Umbilical cord (tissue), 2 donors: Measurements from ENCODE around the gene IGFBP2. TPM values are rescaled to one million over a fixed set of nuclear protein-coding genes. Genes with fewer than 3 reads are reported as not detected.

Experiments
- DNase-seq: peaks from one replicate; pipeline ENCODE4 v3.0.0-alpha.2; 2015; ENCODE audit warnings: low spot score
- total RNA-seq: library from RNA; depleted of rRNA; stranded (reverse); fragments of >200 nt; gene quantifications from one replicate; pipeline ENCODE4 v1.2.3, GENCODE V29; 2014; ENCODE audit warnings: low replicate concordance; ENCODE audit not compliant: insufficient read depth

The IGFBP2 gene
- total RNA-seq, 1 donor from 2014 or later: 150 TPM

DNA sequence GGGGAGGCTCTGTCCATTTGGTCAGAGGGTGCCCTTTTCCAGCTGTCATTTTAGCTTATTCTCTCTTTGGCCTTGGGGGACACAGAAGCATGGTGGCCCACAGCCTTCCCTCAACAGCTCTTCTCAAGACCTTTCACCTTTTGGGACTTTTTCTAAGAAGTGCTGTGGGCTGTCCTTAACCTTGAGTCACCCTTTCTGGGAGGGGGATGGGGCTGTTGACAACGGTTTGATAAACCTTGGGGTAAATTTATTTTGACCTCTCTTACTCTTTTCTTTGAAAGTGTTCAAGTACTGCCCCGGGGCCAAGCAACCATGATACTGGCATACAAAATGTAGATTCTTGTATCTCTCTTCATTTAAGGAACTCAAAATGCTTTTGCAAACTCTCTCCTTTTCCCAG lies 48.5 kb downstream of the IGFBP2 start:
- no peak for DNase-seq

DNA sequence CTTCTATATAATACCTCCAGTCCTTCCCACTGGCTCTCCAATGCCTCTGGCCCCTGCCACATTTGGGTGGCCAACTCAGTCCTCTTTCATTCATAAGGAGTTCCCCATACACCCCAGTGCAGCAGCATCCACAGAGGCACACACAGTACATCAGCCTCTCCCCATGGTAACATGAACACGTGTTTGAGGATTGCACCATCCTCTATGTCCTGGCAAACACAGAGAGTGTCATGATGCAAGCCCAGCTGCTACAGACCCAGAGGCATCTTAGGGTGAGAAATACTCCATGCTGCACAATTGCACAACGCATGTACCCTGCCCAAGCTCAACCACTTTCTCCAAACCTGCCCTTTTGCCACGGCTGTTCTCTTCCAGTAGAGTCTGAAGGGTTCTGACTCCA lies 50.6 kb downstream of the IGFBP2 start:
- peak; percentile 92 for DNase-seq

- no peak for DNase-seq
Measured at GRCh38 chr2:216685327-216685875, 52.2 kb downstream of the IGFBP2 start.

DNA sequence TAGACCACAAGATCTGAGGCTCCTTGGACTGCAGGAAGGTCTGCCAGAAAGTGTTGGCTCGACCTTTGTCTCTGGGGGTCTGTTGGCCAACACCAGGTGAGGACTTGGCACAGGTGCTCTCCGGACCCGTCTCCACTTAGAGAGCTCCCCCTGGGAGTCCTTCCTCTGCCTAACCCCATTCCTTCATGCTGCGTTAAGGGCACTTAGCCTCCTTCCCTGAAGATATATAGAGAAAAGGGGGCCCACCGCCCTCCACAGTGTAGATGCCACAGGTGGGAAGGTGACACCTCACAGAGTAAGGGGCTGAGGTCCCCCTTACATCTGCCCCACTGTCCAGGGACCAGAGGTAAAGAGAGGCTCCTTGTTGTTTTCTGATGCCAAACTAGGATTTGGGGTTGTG lies 53.9 kb downstream of the IGFBP2 start:
- no peak for DNase-seq

DNA sequence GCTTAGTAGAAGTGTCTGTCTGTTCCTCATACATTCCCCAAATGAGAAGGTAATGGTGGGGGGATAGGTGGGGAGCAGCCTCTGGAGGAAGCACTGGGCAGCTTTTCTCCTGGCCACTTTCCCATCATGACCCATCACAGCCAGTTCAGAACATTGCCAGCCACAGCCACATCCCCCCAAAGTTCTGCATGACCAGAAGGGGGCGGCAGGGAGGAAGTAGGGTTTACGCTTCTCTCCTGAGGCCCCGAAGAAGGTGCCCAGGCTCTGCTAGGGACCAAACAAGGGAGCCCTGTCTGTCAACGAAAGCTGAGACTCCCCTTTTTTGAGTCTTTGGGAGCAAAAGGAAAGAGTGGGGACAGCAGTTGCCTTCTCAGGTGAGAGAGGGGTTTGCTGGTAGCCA lies 54.4 kb downstream of the IGFBP2 start:
- DNase-seq: no peak

GRCh38 chr2:216688731-216689340 lies 55.6 kb downstream of the IGFBP2 start:
- peak; percentile 89 for DNase-seq

DNA sequence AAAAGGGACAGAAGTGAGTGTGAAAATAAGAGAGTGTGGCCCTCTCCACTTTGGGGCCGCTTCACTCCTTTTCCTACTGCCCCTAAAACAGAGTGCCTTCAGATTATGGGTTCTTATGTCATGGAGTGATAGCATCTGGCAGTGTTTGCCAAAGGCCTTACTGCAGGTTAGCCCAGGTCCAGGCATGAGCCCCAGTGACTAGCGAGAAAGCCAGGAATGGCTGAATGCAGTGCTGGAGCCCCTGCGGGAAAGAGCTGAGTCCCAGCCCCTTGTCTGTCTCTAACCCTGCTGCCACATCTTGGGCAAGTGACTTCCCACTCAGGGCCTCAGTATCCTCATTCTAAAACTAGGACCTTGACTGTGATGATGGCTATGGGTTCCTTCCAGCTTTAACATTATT lies 56.2 kb downstream of the IGFBP2 start:
- no peak for DNase-seq

DNA sequence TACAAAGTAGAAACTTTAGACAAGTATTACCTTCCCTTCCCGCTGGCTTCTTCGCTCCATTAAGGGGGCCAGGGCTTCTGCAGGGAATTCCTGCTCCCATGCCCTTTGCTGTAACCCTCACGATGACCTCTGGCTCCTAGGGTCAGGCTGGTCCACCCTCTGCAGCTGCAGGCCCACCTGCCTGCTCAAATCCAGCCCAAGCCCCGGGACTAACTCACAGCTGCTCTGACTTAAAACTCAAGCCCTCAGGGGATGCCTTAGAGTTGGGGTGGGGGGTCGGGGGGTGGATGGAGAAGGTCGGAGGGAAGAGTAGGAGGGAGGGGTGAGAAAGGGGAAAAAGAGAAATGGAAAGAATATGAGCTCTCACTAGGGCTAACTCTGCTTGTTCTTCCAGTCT lies 57.2 kb downstream of the IGFBP2 start:
- DNase-seq: no peak

- peak; percentile 96 for DNase-seq
Measured at GRCh38 chr2:216690853-216691741, 57.9 kb downstream of the IGFBP2 start.

- peak; percentile 96 for DNase-seq
Measured at GRCh38 chr2:216692636-216693413, 59.6 kb downstream of the IGFBP2 start.

GRCh38 chr2:216693414-216694080 lies 60.3 kb downstream of the IGFBP2 start:
- DNase-seq: no peak

DNA sequence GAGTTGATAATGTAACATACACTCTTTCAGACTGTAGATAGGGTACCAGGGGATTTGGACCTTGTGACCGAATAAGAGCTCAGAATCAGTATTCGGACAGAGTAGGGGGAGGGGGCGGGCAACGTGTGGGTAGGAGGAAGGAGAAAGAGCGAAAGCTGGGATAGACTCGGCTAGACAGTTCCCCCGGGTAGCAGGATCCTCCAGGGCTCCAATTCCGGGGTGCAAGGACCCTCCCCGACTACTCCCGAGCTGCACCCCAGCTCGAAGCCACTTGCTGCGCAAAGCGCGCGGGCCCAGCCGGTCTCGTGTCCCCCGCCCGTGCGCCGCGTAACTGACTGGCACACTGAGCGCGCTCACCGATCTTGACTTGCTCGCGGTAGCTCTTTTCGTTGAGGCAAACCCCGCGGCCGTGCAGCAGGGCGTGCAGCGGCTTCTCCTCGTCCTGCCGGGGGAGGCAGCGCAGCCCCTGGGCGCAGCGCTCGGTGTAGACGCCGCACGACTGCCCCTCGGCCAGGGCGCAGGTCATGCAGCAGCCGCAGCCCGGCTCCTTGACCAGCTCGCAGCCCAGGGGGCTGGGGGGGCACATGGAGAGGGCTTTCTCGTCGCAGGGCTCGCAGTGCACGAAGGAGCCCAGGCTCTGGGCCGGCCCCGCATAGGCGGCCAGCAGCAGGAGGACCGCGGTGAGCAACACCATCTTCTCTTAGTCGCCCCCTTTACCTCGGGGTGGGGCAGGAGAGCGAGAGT lies 61.0 kb downstream of the IGFBP2 start:
- peak; percentile 66 for DNase-seq

DNA sequence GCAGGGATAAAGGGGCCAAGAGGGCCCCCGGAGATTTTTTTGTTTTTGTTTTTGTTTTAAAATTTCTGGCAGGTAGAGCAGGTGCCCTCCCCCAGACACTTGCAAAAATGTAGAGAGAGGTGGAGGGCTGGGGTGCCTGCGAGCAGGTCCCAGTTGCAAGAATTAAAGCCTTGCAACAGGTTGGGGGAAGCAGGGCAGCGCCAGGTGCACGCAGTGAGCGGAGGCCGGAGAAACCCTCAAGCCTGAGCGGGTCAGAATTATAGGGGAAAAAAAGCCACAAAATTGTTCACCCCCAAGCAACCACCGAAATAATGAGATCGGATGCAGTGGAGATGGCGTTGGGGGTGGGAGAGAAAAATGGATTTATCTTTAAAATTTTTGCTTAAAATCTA lies 61.6 kb downstream of the IGFBP2 start:
- DNase-seq: no peak

- peak; percentile 94 for DNase-seq
Measured at GRCh38 chr2:216695401-216695821, 62.2 kb downstream of the IGFBP2 start, which contains the start of gene IGFBP5. Gene IGFBP5, minus strand, starts transcription at chr2:216695549. Its CDS starts 774 bp downstream, at chr2:216694775.

GRCh38 chr2:216696321-216696720 lies 63.1 kb downstream of the IGFBP2 start:
- no peak for DNase-seq

DNA sequence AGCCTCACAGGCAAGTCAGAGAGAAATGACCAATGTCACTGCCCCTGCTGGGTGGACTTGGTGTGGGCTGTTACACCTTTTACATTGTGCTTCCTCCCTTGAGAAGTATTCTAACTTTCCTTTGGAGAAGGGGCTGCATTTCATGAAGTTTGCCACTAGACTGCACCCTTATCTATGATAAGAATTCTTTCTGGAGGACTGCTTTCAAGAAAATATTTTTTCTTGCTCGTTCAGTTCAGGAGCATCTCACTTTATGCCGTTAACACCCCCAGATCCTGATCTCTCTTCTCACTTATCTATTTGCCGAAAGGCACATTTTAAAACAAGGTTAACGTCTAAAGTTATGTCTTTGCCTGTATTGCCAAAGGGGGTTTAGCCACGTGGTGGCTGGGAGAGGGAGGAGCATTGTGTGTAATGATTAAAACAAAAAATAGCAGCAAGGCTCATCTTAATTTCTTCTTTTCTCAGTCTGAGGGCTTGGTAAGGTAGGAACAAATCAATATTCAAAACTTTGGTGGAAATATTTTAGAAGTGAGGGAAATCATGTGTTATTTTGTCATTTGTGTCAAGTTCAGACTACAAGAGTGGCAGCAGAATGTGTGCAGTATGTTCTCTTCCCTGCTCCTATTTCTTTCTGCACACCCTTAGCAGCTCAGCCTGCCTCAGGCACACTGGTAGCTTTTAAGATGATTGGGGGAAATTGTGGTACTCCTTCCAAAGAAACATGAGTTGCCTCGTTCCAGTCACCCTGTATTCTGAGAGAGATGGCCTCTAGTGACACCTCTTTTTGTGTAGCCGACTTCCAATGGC lies 63.7 kb downstream of the IGFBP2 start:
- DNase-seq: peak; percentile 81

GRCh38 chr2:216698293-216698692 lies 65.1 kb downstream of the IGFBP2 start:
- DNase-seq: peak; percentile 73

- peak; percentile 84 for DNase-seq
Measured at GRCh38 chr2:216698895-216699294, 65.7 kb downstream of the IGFBP2 start.

DNA sequence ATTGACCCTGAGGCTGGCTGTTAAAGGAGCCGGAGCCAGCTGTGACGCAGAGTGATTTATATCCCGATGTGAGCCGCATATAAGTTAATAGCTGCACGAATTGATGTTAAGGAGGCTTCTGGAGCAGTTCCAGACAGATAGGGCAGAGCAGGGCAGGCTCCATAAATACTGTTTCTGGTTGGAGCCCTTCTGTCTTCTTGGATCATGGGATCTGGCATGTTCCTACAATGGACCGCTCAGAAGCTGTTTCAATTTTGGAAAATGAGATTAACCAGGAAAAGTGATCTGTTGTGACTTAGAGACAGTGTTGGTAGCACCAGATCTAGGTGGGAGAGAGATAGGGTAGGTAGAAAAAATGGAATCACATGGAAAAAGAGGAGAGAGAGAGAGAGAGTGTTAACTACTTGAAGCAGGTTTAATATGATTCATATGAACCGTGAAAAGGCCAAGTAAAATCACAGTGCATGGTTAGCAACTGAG lies 66.9 kb downstream of the IGFBP2 start:
- peak; percentile 90 for DNase-seq

DNA sequence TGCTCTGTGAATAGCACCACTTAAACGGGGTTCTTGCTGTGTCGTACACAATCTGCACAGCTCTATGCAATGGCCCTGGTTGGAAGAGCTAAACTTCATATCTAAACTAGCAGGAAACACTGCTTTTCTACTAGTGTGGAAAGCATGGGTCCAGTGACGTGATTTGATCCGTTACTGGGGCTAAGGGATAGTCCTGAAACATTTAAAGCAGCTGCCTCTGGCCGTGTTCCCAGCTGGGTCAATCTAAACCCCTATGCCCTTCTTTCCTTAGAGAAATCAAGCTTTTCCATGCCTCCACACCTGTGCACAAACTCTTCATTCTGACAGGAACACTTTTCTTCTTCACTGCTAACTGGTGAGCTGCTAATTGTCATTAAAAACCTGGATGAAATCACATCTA lies 67.6 kb downstream of the IGFBP2 start:
- peak; percentile 77 for DNase-seq
